Type B pancreatic cell (in vitro differentiated cells): Measurements from ENCODE around the gene MZF1. TPM values are rescaled to one million over a fixed set of nuclear protein-coding genes. Genes with fewer than 3 reads are reported as not detected.
"Not testable (repeated sequence)": the region's sequence is repeated elsewhere in the genome, so short reads cannot be mapped to it uniquely, and the experiment has no call there.

Experiments used
- DNase-seq: peaks from one replicate; pipeline ENCODE4 v3.0.0; 2021; ENCODE audit warnings: mixed read lengths; ENCODE audit not compliant: unreplicated experiment; ENCODE audit errors: extremely low spot score
- H3K27ac Mint-ChIP-seq: 2 replicates; pipeline ENCODE4 v1.8.0; 2021; ENCODE audit warnings: mild to moderate bottlenecking, mixed read lengths
- H3K27me3 Mint-ChIP-seq: 2 replicates; pipeline ENCODE4 v1.8.0; 2021; ENCODE audit warnings: mixed read lengths
- H3K36me3 Mint-ChIP-seq: 2 replicates; pipeline ENCODE4 v1.8.0; 2021; ENCODE audit warnings: mixed read lengths
- H3K4me1 Mint-ChIP-seq: one replicate; pipeline ENCODE4 v1.8.0; 2021; ENCODE audit warnings: mixed read lengths; ENCODE audit not compliant: unreplicated experiment
- H3K4me3 Mint-ChIP-seq: 2 replicates; pipeline ENCODE4 v1.8.0; 2021; ENCODE audit warnings: mild to moderate bottlenecking, mixed read lengths
- H3K9me3 Mint-ChIP-seq: 2 replicates; pipeline ENCODE4 v1.8.0; 2021; ENCODE audit warnings: mixed read lengths
- CTCF ChIP-seq: fragments of 200-600 bp; sonication (generic); conservative IDR thresholded peaks from 2 replicates; pipeline ENCODE4 v1.5.0; 2021; ENCODE audit warnings: antibody characterized with exemption, mild to moderate bottlenecking
- long read RNA-seq: library from polyadenylated mRNA; unstranded; transcript quantifications from one replicate; pipeline ENCODE4 v2.0.0, GENCODE V29; 2020
- total RNA-seq: library from RNA; stranded (reverse); gene quantifications from 2 replicates; pipeline ENCODE4 v1.2.1, GENCODE V29; 2021; ENCODE audit warnings: low replicate concordance

The MZF1 gene
- total RNA-seq = 22.9 and 30.0 TPM in 2 replicates
- long read RNA-seq, partial matches to known transcripts = 0 of 2 reads
- long read RNA-seq, other reads (novel, unspliced or antisense) = 1 of 2 reads

GRCh38 chr19:58572818-58573657, at the start of gene MZF1:
Gene MZF1, minus strand, starts transcription at chr19:58573335. Its CDS starts 1,946 bp downstream, at chr19:58571389.
- Mint-ChIP-seq H3K27me3 (no peaks in the 10 kb centered on the region), H3K4me1 (peaks cover 25% of the 10 kb centered on the region), H3K27ac (peak within 1 kb of the TSS; percentile 100), H3K4me3 (peak within 1 kb of the TSS; percentile 100), H3K36me3 (no peaks in the 10 kb centered on the region), H3K9me3 (no peaks in the 10 kb centered on the region)
- peak; percentile 60 for TF ChIP-seq CTCF
- peak; percentile 99 for DNase-seq

- H3K27ac Mint-ChIP-seq, H3K27me3 Mint-ChIP-seq, H3K9me3 Mint-ChIP-seq, H3K36me3 Mint-ChIP-seq, DNase-seq, H3K4me3 Mint-ChIP-seq, H3K4me1 Mint-ChIP-seq: not testable (repeated sequence)
These were observed 34.1 kb upstream of the MZF1 start for GRCh38 chr19:58607213-58607612.

- not testable (repeated sequence) for H3K4me3 Mint-ChIP-seq, H3K9me3 Mint-ChIP-seq, H3K27me3 Mint-ChIP-seq, H3K36me3 Mint-ChIP-seq, H3K4me1 Mint-ChIP-seq, DNase-seq, H3K27ac Mint-ChIP-seq
These were observed 33.2 kb upstream of the MZF1 start for GRCh38 chr19:58606251-58606896.

GRCh38 chr19:58586133-58586765, 13.1 kb upstream of the MZF1 start:
- no peaks in the 10 kb centered on the region for H3K4me1 Mint-ChIP-seq
- no peak for DNase-seq
- H3K9me3 Mint-ChIP-seq = no peaks in the 10 kb centered on the region
- H3K27ac Mint-ChIP-seq = no peak overlapping the region
- H3K27me3 Mint-ChIP-seq = no peaks in the 10 kb centered on the region
- peaks cover 2% of the 10 kb centered on the region for H3K36me3 Mint-ChIP-seq
- H3K4me3 Mint-ChIP-seq = no peak overlapping the region
- TF ChIP-seq CTCF = no peak

- TF ChIP-seq CTCF = no peak
- no peak for DNase-seq
- Mint-ChIP-seq H3K4me3 (no peak overlapping the region), H3K36me3 (peaks cover 5% of the 10 kb centered on the region), H3K27me3 (no peaks in the 10 kb centered on the region), H3K4me1 (no peaks in the 10 kb centered on the region), H3K27ac (no peak overlapping the region), H3K9me3 (no peaks in the 10 kb centered on the region)
These were observed 12.5 kb upstream of the MZF1 start for GRCh38 chr19:58585442-58586132.
